A673 (cell line): ENCODE measurements around the gene GPR37. TPM values are rescaled to one million over a fixed set of nuclear protein-coding genes. Genes with fewer than 3 reads are reported as not detected.

Source experiments
- BruUV-seq: library from RNA; stranded (reverse); fragments of 400-500 nt; replicated peaks from 2 replicates; lab custom pipeline; 2021; lab: Mats Ljungman, UMichigan
- CTCF ChIA-PET: fragments of 300-600 bp; sonication (Branson Sonifier 250); formaldehyde crosslinking; loops from one replicate; lab custom pipeline; 2022; ENCODE audit warnings: antibody characterized with exemption; lab: Charles Lee
- POLR2A ChIA-PET: fragments of 300-600 bp; sonication (Branson Sonifier 250); formaldehyde crosslinking; loops from one replicate; lab custom pipeline; 2022; ENCODE audit warnings: antibody characterized with exemption; ENCODE audit not compliant: low non-redundant PET; lab: Charles Lee
- DNase-seq: peaks from one replicate; pipeline ENCODE4 v3.0.0-alpha.2; 2015; ENCODE audit warnings: low spot score
- H3K27ac ChIP-seq: fragments of 200-600 bp; sonication (generic); 2 replicates; pipeline ENCODE4 v1.5.1; 2016; ENCODE audit warnings: mixed run types, low read depth, mild to moderate bottlenecking, mixed read lengths, antibody characterized with exemption, low read length; ENCODE audit not compliant: poor library complexity, severe bottlenecking
- H3K27me3 ChIP-seq: fragments of 200-600 bp; sonication (generic); replicated peaks from 2 replicates; pipeline ENCODE4 v1.6.1; 2017; ENCODE audit warnings: mixed run types, low read depth, mild to moderate bottlenecking, mixed read lengths, antibody characterized with exemption, low read length; ENCODE audit not compliant: insufficient read depth, poor library complexity
- H3K36me3 ChIP-seq: fragments of 200-600 bp; sonication (generic); 2 replicates; pipeline ENCODE4 v1.6.1; 2016; ENCODE audit warnings: mixed run types, mild to moderate bottlenecking, mixed read lengths, antibody characterized with exemption, low read length; ENCODE audit not compliant: insufficient read depth, poor library complexity, severe bottlenecking
- H3K4me1 ChIP-seq: fragments of 200-600 bp; sonication (generic); 2 replicates; pipeline ENCODE4 v1.6.1; 2017; ENCODE audit warnings: mixed run types, mild to moderate bottlenecking, mixed read lengths, antibody characterized with exemption, low read length; ENCODE audit not compliant: insufficient read depth, poor library complexity, severe bottlenecking
- H3K4me3 ChIP-seq: fragments of 200-600 bp; sonication (generic); 2 replicates; pipeline ENCODE4 v1.5.1; 2016; ENCODE audit warnings: low read depth, mixed run types, mild to moderate bottlenecking, mixed read lengths, low read length; ENCODE audit not compliant: poor library complexity, severe bottlenecking
- H3K9me3 ChIP-seq: fragments of 200-600 bp; sonication (generic); 2 replicates; pipeline ENCODE4 v1.6.1; 2016; ENCODE audit warnings: mixed run types, low read depth, mild to moderate bottlenecking, mixed read lengths, antibody characterized with exemption, low read length; ENCODE audit not compliant: poor library complexity, severe bottlenecking
- CTCF ChIP-seq: fragments of 300-800, 200-600 bp; sonication (generic); conservative IDR thresholded peaks from 2 replicates; pipeline ENCODE4 v1.5.1; 2017; ENCODE audit warnings: low read depth, mild to moderate bottlenecking, antibody characterized with exemption, low read length, moderate library complexity, mixed read lengths
- EZH2 ChIP-seq: fragments of 200-600 bp; sonication (generic); IDR thresholded peaks from 2 replicates; pipeline ENCODE4 v1.6.1; 2017; ENCODE audit warnings: borderline replicate concordance, low read depth, mild to moderate bottlenecking, mixed read lengths, antibody characterized with exemption, low read length; ENCODE audit not compliant: poor library complexity, severe bottlenecking
- intact Hi-C: fragments of 100-400 bp; cut with micrococcal nuclease; formaldehyde crosslinking; loops from one replicate; pipeline ENCODE4 v1.10.0; 2022; ENCODE audit not compliant: unreplicated experiment
- total RNA-seq: library from RNA; stranded (reverse); gene quantifications from 2 replicates; pipeline ENCODE4 v1.2.3, GENCODE V29; 2021

Gene GPR37
- total RNA-seq, 1 experiment from 2014 or later = 0.67 TPM

- no peaks in the 10 kb centered on the region for H3K4me1 ChIP-seq
- no peaks in the 10 kb centered on the region for H3K36me3 ChIP-seq
- H3K4me3 ChIP-seq = no peak overlapping the region
- H3K27me3 ChIP-seq = no peaks in the 10 kb centered on the region
- ChIA-PET POLR2A (no interaction called here), CTCF (no interaction called here)
- intact Hi-C loops = no loop called here
- TF ChIP-seq CTCF (no peak), EZH2 (no peak)
- DNase-seq = no peak
- BruUV-seq = no TSS peak
- no peak overlapping the region for H3K27ac ChIP-seq
- no peaks in the 10 kb centered on the region for H3K9me3 ChIP-seq
These were observed 10.6 kb upstream of the GPR37 start for GRCh38 chr7:124776153-124776552.

- DNase-seq = no peak
- H3K9me3 ChIP-seq = no peaks in the 10 kb centered on the region
- no peaks in the 10 kb centered on the region for H3K4me1 ChIP-seq
- no peak overlapping the region for H3K27ac ChIP-seq
- H3K27me3 ChIP-seq = no peaks in the 10 kb centered on the region
- no TSS peak for BruUV-seq
- intact Hi-C loops = no loop called here
- ChIA-PET POLR2A (no interaction called here), CTCF (no interaction called here)
- no peaks in the 10 kb centered on the region for H3K36me3 ChIP-seq
- TF ChIP-seq CTCF (no peak), EZH2 (no peak)
- no peak overlapping the region for H3K4me3 ChIP-seq
These were observed 9.8 kb upstream of the GPR37 start for GRCh38 chr7:124775422-124775821.

- no TSS peak for BruUV-seq
- CTCF ChIA-PET = no interaction called here
These were observed 8.3 kb upstream of the GPR37 start for GRCh38 chr7:124773938-124774337.

More at GRCh38 chr7:124773938-124774337, 8.3 kb upstream of the GPR37 start:
- POLR2A ChIA-PET = no interaction called here
- intact Hi-C loops = no loop called here
- Histone ChIP-seq H3K9me3 (no peaks in the 10 kb centered on the region), H3K4me1 (no peaks in the 10 kb centered on the region), H3K4me3 (no peak overlapping the region), H3K27me3 (no peaks in the 10 kb centered on the region), H3K27ac (no peak overlapping the region), H3K36me3 (no peaks in the 10 kb centered on the region)
- TF ChIP-seq CTCF = no peak
- no peak for TF ChIP-seq EZH2
- DNase-seq = no peak
